ENCODE measurements around the gene FABP3. TPM values are rescaled to one million over a fixed set of nuclear protein-coding genes. Genes with fewer than 3 reads are reported as not detected.

Gene FABP3
- total and polyA plus RNA-seq, 4 donors: 6.9 to 82.0 (median 40.8) TPM

- Histone ChIP-seq H3K4me3 (ENCODE audit: low read length in 2 of 2) (no peak overlapping the region), H3K27me3 (ENCODE audit: control insufficient read depth in 1 of 2, insufficient read depth in 2 of 2, low read length in 1 of 2) (no peaks in the 10 kb centered on the region), H3K36me3 (ENCODE audit: control insufficient read depth in 1 of 2, insufficient read depth in 2 of 2, low read length in 1 of 2) (peaks cover 0 to 6% of the 10 kb centered on the region in 2 donors), H3K27ac (ENCODE audit: low read depth in 1 of 2, low read length in 2 of 2) (no peak overlapping the region), H3K4me1 (ENCODE audit: control insufficient read depth in 1 of 2, insufficient read depth in 2 of 2, low read length in 2 of 2) (no peaks in the 10 kb centered on the region), H3K9me3 (ENCODE audit: control insufficient read depth, low read length) (no peaks in the 10 kb centered on the region)
- WGBS, 2 donors: 95 to 96% methylated on average over 2 of the region's 2 CpGs
- no peak for DNase-seq
- ATAC-seq (ENCODE audit: low FRiP score): no peak
- intact Hi-C loops (cut with DNase I): no loop called here
Measured at GRCh38 chr1:31356427-31356826, 16.4 kb downstream of the FABP3 start.

- ATAC-seq (ENCODE audit: low FRiP score) (no peak), DNase-seq (no peak)
- no peak overlapping the region for H3K4me3 ChIP-seq (ENCODE audit: low read length in 2 of 2)
- no peak overlapping the region for H3K27ac ChIP-seq (ENCODE audit: low read depth in 1 of 2, low read length in 2 of 2)
- H3K9me3 ChIP-seq (ENCODE audit: control insufficient read depth, low read length): no peaks in the 10 kb centered on the region
- intact Hi-C loops (cut with DNase I): no loop called here
- no peaks in the 10 kb centered on the region for H3K36me3 ChIP-seq (ENCODE audit: control insufficient read depth in 1 of 2, insufficient read depth in 2 of 2, low read length in 1 of 2)
- WGBS, 2 donors: 27 to 32% methylated on average over 3 of the region's 3 CpGs
- no peaks in the 10 kb centered on the region for H3K27me3 ChIP-seq (ENCODE audit: control insufficient read depth in 1 of 2, insufficient read depth in 2 of 2, low read length in 1 of 2)
- H3K4me1 ChIP-seq (ENCODE audit: control insufficient read depth in 1 of 2, insufficient read depth in 2 of 2, low read length in 2 of 2): no peaks in the 10 kb centered on the region
Measured at GRCh38 chr1:31354283-31354682, 18.6 kb downstream of the FABP3 start.

- Histone ChIP-seq H3K27me3 (ENCODE audit: control insufficient read depth in 1 of 2, insufficient read depth in 2 of 2, low read length in 1 of 2) (no peaks in the 10 kb centered on the region), H3K4me1 (ENCODE audit: control insufficient read depth in 1 of 2, insufficient read depth in 2 of 2, low read length in 2 of 2) (no peaks in the 10 kb centered on the region), H3K9me3 (ENCODE audit: control insufficient read depth, low read length) (no peaks in the 10 kb centered on the region), H3K4me3 (ENCODE audit: low read length in 2 of 2) (no peak overlapping the region), H3K36me3 (ENCODE audit: control insufficient read depth in 1 of 2, insufficient read depth in 2 of 2, low read length in 1 of 2) (peaks cover 0 to 6% of the 10 kb centered on the region in 2 donors), H3K27ac (ENCODE audit: low read depth in 1 of 2, low read length in 2 of 2) (no peak overlapping the region)
- ATAC-seq (ENCODE audit: low FRiP score) (no peak), DNase-seq (no peak)
- WGBS, 2 donors: 96 to 100% methylated on average over 1 of the region's 1 CpG
- intact Hi-C loops (cut with DNase I): no loop called here
Measured at GRCh38 chr1:31348449-31348848, 24.4 kb downstream of the FABP3 start.

- Histone ChIP-seq H3K27ac (ENCODE audit: low read depth in 1 of 2, low read length in 2 of 2) (no peak overlapping the region), H3K27me3 (ENCODE audit: control insufficient read depth in 1 of 2, insufficient read depth in 2 of 2, low read length in 1 of 2) (no peaks in the 10 kb centered on the region), H3K36me3 (ENCODE audit: control insufficient read depth in 1 of 2, insufficient read depth in 2 of 2, low read length in 1 of 2) (peaks cover 0 to 6% of the 10 kb centered on the region in 2 donors), H3K9me3 (ENCODE audit: control insufficient read depth, low read length) (no peaks in the 10 kb centered on the region), H3K4me3 (ENCODE audit: low read length in 2 of 2) (no peak overlapping the region), H3K4me1 (ENCODE audit: control insufficient read depth in 1 of 2, insufficient read depth in 2 of 2, low read length in 2 of 2) (no peaks in the 10 kb centered on the region)
- DNase-seq (no peak), ATAC-seq (ENCODE audit: low FRiP score) (no peak)
- intact Hi-C loops (cut with DNase I): no loop called here
Measured at GRCh38 chr1:31346785-31347184, 26.1 kb downstream of the FABP3 start.

- no peaks in the 10 kb centered on the region for H3K27me3 ChIP-seq (ENCODE audit: control insufficient read depth in 1 of 2, insufficient read depth in 2 of 2, low read length in 1 of 2)
- no peaks in the 10 kb centered on the region for H3K9me3 ChIP-seq (ENCODE audit: control insufficient read depth, low read length)
- intact Hi-C loops (cut with DNase I): no loop called here
- ATAC-seq (ENCODE audit: low FRiP score) (no peak), DNase-seq (no peak)
- 95% methylated on average over 2 of the region's 2 CpGs for WGBS, 2 donors
- H3K27ac ChIP-seq (ENCODE audit: low read depth in 1 of 2, low read length in 2 of 2): no peak overlapping the region
- H3K36me3 ChIP-seq (ENCODE audit: control insufficient read depth in 1 of 2, insufficient read depth in 2 of 2, low read length in 1 of 2): peaks cover 0 to 6% of the 10 kb centered on the region in 2 donors
- H3K4me1 ChIP-seq (ENCODE audit: control insufficient read depth in 1 of 2, insufficient read depth in 2 of 2, low read length in 2 of 2): no peaks in the 10 kb centered on the region
- H3K4me3 ChIP-seq (ENCODE audit: low read length in 2 of 2): no peak overlapping the region
Measured at GRCh38 chr1:31345635-31346034, 27.2 kb downstream of the FABP3 start.

- no peaks in the 10 kb centered on the region for H3K27me3 ChIP-seq (ENCODE audit: control insufficient read depth in 1 of 2, insufficient read depth in 2 of 2, low read length in 1 of 2)
- DNase-seq (no peak), ATAC-seq (ENCODE audit: low FRiP score) (no peak)
- H3K27ac ChIP-seq (ENCODE audit: low read depth in 1 of 2, low read length in 2 of 2): no peak overlapping the region
- 0 to 51% methylated on average over 1 of the region's 1 CpG for WGBS, 2 donors
- no peaks in the 10 kb centered on the region for H3K9me3 ChIP-seq (ENCODE audit: control insufficient read depth, low read length)
- peaks cover 0 to 6% of the 10 kb centered on the region in 2 donors for H3K36me3 ChIP-seq (ENCODE audit: control insufficient read depth in 1 of 2, insufficient read depth in 2 of 2, low read length in 1 of 2)
- intact Hi-C loops (cut with DNase I): no loop called here
- no peak overlapping the region for H3K4me3 ChIP-seq (ENCODE audit: low read length in 2 of 2)
- no peaks in the 10 kb centered on the region for H3K4me1 ChIP-seq (ENCODE audit: control insufficient read depth in 1 of 2, insufficient read depth in 2 of 2, low read length in 2 of 2)
Measured at GRCh38 chr1:31344503-31344902, 28.4 kb downstream of the FABP3 start.

GRCh38 chr1:31336687-31337467 is 36.0 kb downstream of the FABP3 start:
- ATAC-seq (ENCODE audit: low FRiP score) (no peak), DNase-seq (no peak)
- Histone ChIP-seq H3K4me3 (ENCODE audit: low read length in 2 of 2) (no peak overlapping the region), H3K36me3 (ENCODE audit: control insufficient read depth in 1 of 2, insufficient read depth in 2 of 2, low read length in 1 of 2) (peaks cover 0 to 2% of the 10 kb centered on the region in 2 donors), H3K9me3 (ENCODE audit: control insufficient read depth, low read length) (no peaks in the 10 kb centered on the region), H3K27me3 (ENCODE audit: control insufficient read depth in 1 of 2, insufficient read depth in 2 of 2, low read length in 1 of 2) (no peaks in the 10 kb centered on the region), H3K4me1 (ENCODE audit: control insufficient read depth in 1 of 2, insufficient read depth in 2 of 2, low read length in 2 of 2) (no peaks in the 10 kb centered on the region), H3K27ac (ENCODE audit: low read depth in 1 of 2, low read length in 2 of 2) (no peak overlapping the region)
- WGBS, 2 donors: 63 to 65% methylated on average over 10 of the region's 10 CpGs
- intact Hi-C loops (cut with DNase I): no loop called here

- ATAC-seq (ENCODE audit: low FRiP score): no peak
- H3K27me3 ChIP-seq (ENCODE audit: control insufficient read depth in 1 of 2, insufficient read depth in 2 of 2, low read length in 1 of 2): no peaks in the 10 kb centered on the region
- no peak overlapping the region for H3K27ac ChIP-seq (ENCODE audit: low read depth in 1 of 2, low read length in 2 of 2)
- no peaks in the 10 kb centered on the region for H3K9me3 ChIP-seq (ENCODE audit: control insufficient read depth, low read length)
- H3K4me3 ChIP-seq (ENCODE audit: low read length in 2 of 2): no peak overlapping the region
- DNase-seq: no peak
- peaks cover 0 to 2% of the 10 kb centered on the region in 2 donors for H3K36me3 ChIP-seq (ENCODE audit: control insufficient read depth in 1 of 2, insufficient read depth in 2 of 2, low read length in 1 of 2)
- no peaks in the 10 kb centered on the region for H3K4me1 ChIP-seq (ENCODE audit: control insufficient read depth in 1 of 2, insufficient read depth in 2 of 2, low read length in 2 of 2)
- intact Hi-C loops (cut with DNase I): no loop called here
Measured at GRCh38 chr1:31335007-31335406, 37.9 kb downstream of the FABP3 start.

GRCh38 chr1:31327381-31327780 is 45.5 kb downstream of the FABP3 start:
- intact Hi-C loops (cut with DNase I): no loop called here
- 84 to 87% methylated on average over 3 of the region's 3 CpGs for whole genome bisulfite sequencing, 2 donors
- no peak for ATAC-seq (ENCODE audit: low FRiP score)

More at GRCh38 chr1:31327381-31327780, 45.5 kb downstream of the FABP3 start:
- Histone ChIP-seq H3K36me3 (ENCODE audit: control insufficient read depth in 1 of 2, insufficient read depth in 2 of 2, low read length in 1 of 2) (no peaks in the 10 kb centered on the region), H3K9me3 (ENCODE audit: control insufficient read depth, low read length) (no peaks in the 10 kb centered on the region), H3K27ac (ENCODE audit: low read depth in 1 of 2, low read length in 2 of 2) (no peak overlapping the region), H3K4me1 (ENCODE audit: control insufficient read depth in 1 of 2, insufficient read depth in 2 of 2, low read length in 2 of 2) (no peaks in the 10 kb centered on the region), H3K4me3 (ENCODE audit: low read length in 2 of 2) (no peak overlapping the region), H3K27me3 (ENCODE audit: control insufficient read depth in 1 of 2, insufficient read depth in 2 of 2, low read length in 1 of 2) (no peaks in the 10 kb centered on the region)
- DNase-seq: no peak
